PFSK-1 (cell line): ENCODE measurements around the gene SPIN1.

Source experiments
- FOXP2 ChIP-seq: optimal IDR thresholded peaks from 2 replicates; pipeline ENCODE3; 2011; ENCODE audit warnings: borderline replicate concordance, control low read depth, inconsistent platforms; ENCODE audit not compliant: insufficient read depth; ENCODE audit errors: extremely low read length, extremely low read depth
- POLR2AphosphoS5 ChIP-seq: IDR thresholded peaks from 2 replicates; pipeline ENCODE4 v1.6.1; 2012; ENCODE audit warnings: low read depth, mild to moderate bottlenecking, control low read depth, low read length, moderate library complexity
- REST ChIP-seq, 2 experiments: IDR thresholded peaks; 2 replicates each; pipeline versions ENCODE4 v1.6.1 to v1.8.0; 2011 to 2012; ENCODE audit warnings: low read depth in 2 of 2, low read length in 2 of 2, control low read depth in 1 of 2, inconsistent platforms in 1 of 2, mild to moderate bottlenecking in 1 of 2, moderate library complexity in 1 of 2; ENCODE audit not compliant: insufficient read depth in 1 of 2
- SIN3A ChIP-seq: IDR thresholded peaks from 2 replicates; pipeline ENCODE4 v1.6.1; 2012; ENCODE audit warnings: mild to moderate bottlenecking, low read length, moderate library complexity, borderline replicate concordance; ENCODE audit not compliant: insufficient read depth
- TAF1 ChIP-seq: IDR thresholded peaks from 2 replicates; pipeline ENCODE4 v1.6.1; 2012; ENCODE audit warnings: low read length, control low read depth, borderline replicate concordance; ENCODE audit not compliant: insufficient read depth

SPIN1 gene

DNA sequence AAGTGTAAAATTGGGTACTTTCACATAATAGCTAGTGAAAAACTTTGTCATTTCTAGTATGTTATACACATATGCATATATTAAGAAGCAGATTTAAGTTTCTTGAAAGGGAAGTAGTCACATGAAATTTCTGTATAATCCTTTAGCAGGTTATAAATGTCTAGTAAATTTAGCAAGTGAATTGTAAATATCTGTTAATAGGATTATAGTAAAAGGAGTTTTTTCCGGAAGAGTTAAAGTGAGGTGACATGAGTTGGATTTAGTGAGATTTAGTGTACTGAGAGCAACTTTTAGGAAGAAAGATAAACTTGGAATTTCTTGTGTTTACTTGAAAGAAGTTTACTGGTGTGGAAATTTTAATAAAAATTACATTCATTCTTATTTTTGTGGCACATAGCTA lies 38.4 kb downstream of the SPIN1 start:
- TF ChIP-seq POLR2AphosphoS5, result no peak
- TF ChIP-seq SIN3A, result no peak
- TF ChIP-seq REST (IDR thresholded peaks at IDR 0.05; ENCODE audit: insufficient read depth in 1 of 2, low read depth in 2 of 2, low read length in 2 of 2), result no peak
- no peak for TF ChIP-seq TAF1
- no peak for TF ChIP-seq FOXP2

- TF ChIP-seq TAF1, result no peak
- no peak for TF ChIP-seq POLR2AphosphoS5
- TF ChIP-seq FOXP2, result no peak
- TF ChIP-seq SIN3A, result no peak
- TF ChIP-seq REST (IDR thresholded peaks at IDR 0.05; ENCODE audit: insufficient read depth in 1 of 2, low read depth in 2 of 2, low read length in 2 of 2), result no peak
These were observed 41.6 kb downstream of the SPIN1 start for GRCh38 chr9:88429595-88430430.

- TF ChIP-seq FOXP2 (no peak), SIN3A (no peak), REST (IDR thresholded peaks at IDR 0.05; ENCODE audit: insufficient read depth in 1 of 2, low read depth in 2 of 2, low read length in 2 of 2) (no peak), POLR2AphosphoS5 (no peak), TAF1 (no peak)
These were observed 45.5 kb downstream of the SPIN1 start for GRCh38 chr9:88433583-88434255.

- TF ChIP-seq POLR2AphosphoS5, result no peak
These were observed 47.1 kb downstream of the SPIN1 start for GRCh38 chr9:88435336-88435735.

- TF ChIP-seq TAF1 (no peak), POLR2AphosphoS5 (no peak), SIN3A (no peak), REST (IDR thresholded peaks at IDR 0.05; ENCODE audit: insufficient read depth in 1 of 2, low read depth in 2 of 2, low read length in 2 of 2) (no peak), FOXP2 (no peak)
These were observed 48.1 kb downstream of the SPIN1 start for GRCh38 chr9:88436379-88436778.
